Muscle layer of duodenum (tissue), 2 donors: Measurements from ENCODE around the gene ZFPL1.

ENCODE experiments used
- H3K27ac ChIP-seq: one replicate; pipeline ENCODE4 v1.7.0; 2013; ENCODE audit warnings: mild to moderate bottlenecking, low read length
- H3K27me3 ChIP-seq: one replicate; pipeline ENCODE4 v1.7.0; 2013; ENCODE audit warnings: low read depth, mild to moderate bottlenecking, control low read depth, low read length
- H3K36me3 ChIP-seq, 2 donors: one replicate each; pipeline ENCODE4 v1.7.0; 2013; ENCODE audit warnings: low read length in 2 of 2, control low read depth in 1 of 2, mild to moderate bottlenecking in 1 of 2; ENCODE audit not compliant: insufficient read depth in 2 of 2, control insufficient read depth in 1 of 2
- H3K4me1 ChIP-seq, 2 donors: one replicate each; pipeline ENCODE4 v1.7.0; 2013; ENCODE audit warnings: low read length in 2 of 2, mild to moderate bottlenecking in 2 of 2, control low read depth in 1 of 2, moderate library complexity in 1 of 2; ENCODE audit not compliant: insufficient read depth in 2 of 2, control insufficient read depth in 1 of 2
- H3K4me3 ChIP-seq, 2 donors: one replicate each; pipeline ENCODE4 v1.7.0; 2013; ENCODE audit warnings: low read length in 2 of 2, low read depth in 1 of 2, mild to moderate bottlenecking in 1 of 2
- H3K9me3 ChIP-seq, 2 donors: one replicate each; pipeline ENCODE4 v1.7.0; 2013; ENCODE audit warnings: low read length in 2 of 2, control low read depth in 1 of 2, mild to moderate bottlenecking in 1 of 2; ENCODE audit not compliant: control insufficient read depth in 1 of 2
- donor health status: healthy.

Gene ZFPL1

GRCh38 chr11:65132988-65133700 lies 49.1 kb downstream of the ZFPL1 start:
- H3K36me3 ChIP-seq, result peaks cover 32 to 50% of the 10 kb centered on the region in 2 donors
- no peaks in the 10 kb centered on the region for H3K9me3 ChIP-seq
- H3K27me3 ChIP-seq, result no peaks in the 10 kb centered on the region
- H3K4me1 ChIP-seq, result peaks cover 16 to 34% of the 10 kb centered on the region in 2 donors
- H3K27ac ChIP-seq, result peak overlapping the region; percentile 100
- peak overlapping the region; percentile 86 to 91 for H3K4me3 ChIP-seq

GRCh38 chr11:65133724-65134123 lies 49.7 kb downstream of the ZFPL1 start:
- Histone ChIP-seq H3K27ac (peak overlapping the region; percentile 100), H3K27me3 (no peaks in the 10 kb centered on the region), H3K9me3 (no peaks in the 10 kb centered on the region), H3K4me3 (peak overlapping the region; percentile 86 to 91), H3K36me3 (peaks cover 27 to 44% of the 10 kb centered on the region in 2 donors), H3K4me1 (peaks cover 16 to 34% of the 10 kb centered on the region in 2 donors)

- peaks cover 16 to 34% of the 10 kb centered on the region in 2 donors for H3K4me1 ChIP-seq
- H3K4me3 ChIP-seq, result peak within 1 kb of the TSS; percentile 86 to 91
- H3K36me3 ChIP-seq, result peaks cover 21 to 37% of the 10 kb centered on the region in 2 donors
- H3K27me3 ChIP-seq, result no peaks in the 10 kb centered on the region
- H3K9me3 ChIP-seq, result no peaks in the 10 kb centered on the region
- peak within 1 kb of the TSS; percentile 100 for H3K27ac ChIP-seq
These were observed 50.4 kb downstream of the ZFPL1 start, which contains the start of gene SYVN1 for GRCh38 chr11:65134240-65134951. TSS of gene SYVN1 (minus strand) at chr11:65134519. CDS start at chr11:65133601, 918 bp downstream.

- Histone ChIP-seq H3K4me1 (peaks cover 16 to 34% of the 10 kb centered on the region in 2 donors), H3K27me3 (no peaks in the 10 kb centered on the region), H3K9me3 (no peaks in the 10 kb centered on the region), H3K36me3 (peaks cover 18 to 30% of the 10 kb centered on the region in 2 donors), H3K4me3 (peak overlapping the region; percentile 86 to 91), H3K27ac (peak overlapping the region; percentile 100)
These were observed 51.1 kb downstream of the ZFPL1 start for GRCh38 chr11:65134952-65135632.

- Histone ChIP-seq H3K4me3 (peak overlapping the region; percentile 86 to 91), H3K4me1 (peaks cover 16 to 34% of the 10 kb centered on the region in 2 donors), H3K9me3 (no peaks in the 10 kb centered on the region)
These were observed 51.7 kb downstream of the ZFPL1 start for GRCh38 chr11:65135633-65136145.

GRCh38 chr11:65136515-65137096 lies 52.6 kb downstream of the ZFPL1 start:
- no peaks in the 10 kb centered on the region for H3K9me3 ChIP-seq
- H3K36me3 ChIP-seq, result peaks cover 8 to 15% of the 10 kb centered on the region in 2 donors
- H3K27me3 ChIP-seq, result no peaks in the 10 kb centered on the region
- H3K4me1 ChIP-seq, result peaks cover 16 to 34% of the 10 kb centered on the region in 2 donors
- no peak overlapping the region for H3K4me3 ChIP-seq
- H3K27ac ChIP-seq, result no peak overlapping the region

More at GRCh38 chr11:65135633-65136145, 51.7 kb downstream of the ZFPL1 start:
- Histone ChIP-seq H3K27ac (peak overlapping the region; percentile 100), H3K36me3 (peaks cover 17 to 25% of the 10 kb centered on the region in 2 donors), H3K27me3 (no peaks in the 10 kb centered on the region)
